T-helper 1 cell (primary cell): ENCODE measurements around the gene DDT.
"Not testable (repeated sequence)": the region's sequence is repeated elsewhere in the genome, so short reads cannot be mapped to it uniquely, and the experiment has no call there.

ENCODE experiments used
- DNase-seq, 5 donors: peaks; one replicate each; pipeline ENCODE4 v3.0.0-alpha.2; 2012 to 2020

DDT gene

GRCh38 chr22:23989583-23990244, 15.5 kb upstream of the DDT start:
- DNase-seq = peak in 1 of 5 donors; percentile 0

GRCh38 chr22:23986538-23987178, 12.4 kb upstream of the DDT start:
- DNase-seq = not testable (repeated sequence)

GRCh38 chr22:23986089-23986488, 11.8 kb upstream of the DDT start:
- peak in 1 of 5 donors; percentile 0 for DNase-seq

GRCh38 chr22:23984430-23984829, 10.2 kb upstream of the DDT start:
- DNase-seq = peak in 3 of 5 donors; percentile 15 to 53 (median 16)

DNA sequence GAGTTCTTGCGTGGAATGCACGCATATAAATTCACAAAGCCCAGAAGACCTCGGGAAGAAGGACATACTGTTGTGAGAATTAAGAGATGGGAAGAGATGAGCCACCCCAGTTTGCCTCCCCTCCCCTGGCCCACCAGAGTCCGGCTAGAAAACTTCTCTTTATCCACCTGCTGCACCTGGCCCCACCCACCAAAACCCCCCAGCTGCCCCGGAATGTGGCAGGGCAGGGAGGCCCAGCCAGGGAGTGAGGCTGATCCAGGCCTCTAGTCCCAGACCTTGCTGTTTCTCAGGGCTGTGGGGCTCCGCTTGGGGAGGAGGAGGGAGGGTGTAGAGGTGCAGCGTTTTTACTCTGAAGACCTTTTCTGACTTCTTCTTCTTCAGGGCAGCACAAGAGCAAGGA, 6.3 kb upstream of the DDT start:
- DNase-seq = not testable (repeated sequence)

DNA sequence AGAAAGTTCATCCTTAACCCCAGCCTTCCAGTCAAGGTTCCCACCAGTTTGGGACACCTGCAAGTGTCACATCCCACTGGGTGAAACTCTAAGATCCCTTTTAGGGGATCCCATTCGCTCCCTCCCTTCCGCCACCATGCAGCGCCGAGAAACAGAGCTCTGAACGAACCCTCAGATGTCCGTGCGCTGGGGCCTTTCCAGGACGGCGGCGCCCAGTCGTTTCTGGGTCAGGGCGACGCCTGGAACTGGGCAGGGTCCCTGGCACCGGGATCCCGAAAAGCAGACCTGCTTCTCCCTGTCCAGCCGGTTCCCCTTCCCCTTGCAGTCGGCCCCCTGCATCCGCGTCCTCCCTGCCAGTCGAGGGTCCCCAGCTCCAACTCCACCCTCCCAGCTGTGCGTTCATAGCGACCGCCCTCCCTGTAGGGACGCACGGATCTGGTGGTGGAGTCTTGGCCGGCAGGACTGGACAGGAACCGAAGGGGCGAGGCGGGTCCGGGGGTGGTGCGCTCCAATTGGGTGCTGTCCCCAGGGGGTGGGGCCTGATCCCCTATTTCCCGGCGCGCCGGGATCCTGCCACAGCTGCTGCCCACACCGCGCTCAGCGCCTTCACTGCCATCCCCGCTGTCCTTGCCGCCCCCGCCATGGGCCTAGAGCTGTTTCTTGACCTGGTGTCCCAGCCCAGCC, 5.5 kb upstream of the DDT start, which contains the start of gene GSTT2:
TSS of gene GSTT2 (plus strand) at position 578 of the 684 bp plus-strand sequence.
- not testable (repeated sequence) for DNase-seq

DNA sequence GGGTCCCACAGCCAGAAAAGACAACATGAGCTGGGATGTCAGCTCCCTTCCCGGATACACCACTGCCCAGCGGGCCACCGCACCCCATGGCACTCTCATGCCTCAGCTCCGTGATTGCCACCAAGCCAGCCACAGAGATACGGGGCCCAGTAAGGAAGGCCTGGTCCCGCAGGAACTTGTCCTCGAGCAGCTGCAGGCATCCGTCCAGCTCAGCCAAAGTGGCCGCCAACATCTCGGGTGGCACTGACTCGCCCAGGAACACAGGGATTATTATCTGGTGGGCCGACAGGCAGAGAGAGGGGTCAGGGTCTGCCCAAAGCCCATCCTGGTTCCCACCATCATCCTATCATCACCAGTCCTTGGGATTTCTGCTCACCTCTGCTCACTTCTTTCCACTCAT, 3.1 kb upstream of the DDT start:
- DNase-seq = not testable (repeated sequence)

DNA sequence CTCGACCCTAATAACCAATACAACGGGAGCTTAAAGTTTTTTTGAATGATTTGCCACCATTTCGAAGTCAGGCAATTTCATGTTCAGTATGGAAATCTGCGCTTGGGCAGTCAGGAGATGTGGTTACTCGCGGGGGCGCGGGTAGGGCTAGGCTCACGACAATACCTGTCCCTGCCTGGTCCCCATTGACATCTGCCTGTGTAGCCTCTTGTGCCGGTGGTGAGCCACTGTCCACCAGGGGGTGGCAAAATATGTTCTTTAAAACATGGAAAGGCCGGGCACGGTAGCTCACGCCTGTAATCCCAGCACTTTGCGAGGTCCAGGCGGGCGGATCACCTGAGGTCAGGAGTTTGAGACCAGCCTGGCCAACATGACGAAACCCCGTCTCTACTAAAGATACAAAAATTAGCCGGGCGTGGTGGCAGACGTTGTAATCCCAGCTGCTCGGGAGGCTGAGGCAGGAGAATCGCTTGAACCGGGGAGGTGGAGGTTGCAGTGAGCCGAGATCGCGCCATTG, 653 bp upstream of the DDT start:
- DNase-seq = not testable (repeated sequence)

- DNase-seq = not testable (repeated sequence)
Observed at GRCh38 chr22:23971927-23972326, 2.3 kb downstream of the DDT start.

DNA sequence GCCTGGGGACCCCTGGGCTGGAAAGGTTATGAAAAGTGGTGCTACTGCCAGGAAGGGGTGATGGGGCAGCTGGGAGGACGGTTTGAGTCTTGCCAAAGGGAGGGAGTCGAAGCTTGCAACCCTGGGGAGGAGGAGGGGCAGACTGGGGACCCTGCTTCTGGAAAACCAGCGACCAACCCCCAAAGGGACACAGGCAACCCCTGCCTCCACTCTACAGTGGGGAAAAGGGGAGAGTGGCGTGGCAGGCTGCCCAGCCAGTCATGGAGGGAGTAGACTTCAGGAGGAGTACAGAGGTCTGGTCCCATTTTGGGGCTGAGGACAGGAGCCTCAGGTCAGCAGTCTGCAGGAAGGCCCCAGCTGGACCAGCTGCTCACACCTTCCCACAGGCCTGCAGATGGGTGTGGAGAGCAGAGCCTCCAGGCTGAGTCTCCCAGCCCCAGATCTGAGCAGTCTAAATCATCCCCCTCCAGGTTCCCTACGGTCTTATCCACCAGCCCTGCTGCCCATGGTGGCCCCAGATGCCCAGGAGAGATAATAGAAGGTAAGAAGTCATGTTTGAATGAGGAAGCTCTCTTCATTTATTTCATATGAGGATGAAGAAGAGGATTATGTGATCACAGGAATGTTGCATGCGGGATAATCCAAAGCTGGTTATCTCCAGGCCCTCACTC, 3.3 kb downstream of the DDT start:
- DNase-seq = no peak

- no peak for DNase-seq
Observed at GRCh38 chr22:23970201-23970641, 4.0 kb downstream of the DDT start.

DNA sequence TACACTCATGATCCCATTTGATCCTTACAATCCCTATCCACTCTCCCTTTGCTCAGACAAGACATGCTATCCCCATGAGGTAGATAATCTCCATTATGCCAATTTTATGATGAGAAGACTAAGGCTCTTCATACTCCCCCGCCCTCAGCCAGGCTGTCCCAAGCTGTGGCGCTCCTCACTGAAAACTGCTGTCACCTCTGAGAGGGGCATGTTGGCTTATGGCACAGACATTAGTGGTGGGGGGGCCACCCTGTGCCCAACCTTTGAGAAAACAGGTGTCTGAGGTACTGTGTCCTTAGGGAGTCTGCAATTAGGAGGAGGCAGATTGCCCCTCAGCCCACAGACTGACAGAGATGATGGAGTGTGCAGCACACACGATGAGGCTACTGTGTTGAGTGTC, 5.2 kb downstream of the DDT start:
- no peak for DNase-seq

DNA sequence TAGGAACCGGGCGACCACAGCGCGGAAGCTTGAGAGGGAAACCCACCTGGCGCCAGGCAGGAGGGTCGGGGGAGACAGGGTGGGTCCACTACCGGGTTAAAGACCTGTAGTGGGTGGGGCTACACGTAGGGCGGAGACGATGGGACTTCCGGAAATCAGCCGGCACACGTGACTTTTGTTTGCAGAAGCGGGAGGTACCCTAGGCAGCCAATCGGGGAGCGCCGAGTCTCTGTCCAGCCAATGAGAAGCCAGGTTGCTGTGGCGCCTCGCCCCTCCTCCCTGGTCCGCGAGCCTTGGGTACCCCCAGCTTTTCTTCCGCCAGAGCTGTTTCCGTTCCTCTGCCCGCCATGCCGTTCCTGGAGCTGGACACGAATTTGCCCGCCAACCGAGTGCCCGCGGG, 7.7 kb downstream of the DDT start, which contains the start of gene DDTL:
TSS of gene DDTL (plus strand) at position 321 of the 400 bp plus-strand sequence. CDS start at position 348, 27 bp downstream.
- not testable (repeated sequence) for DNase-seq

DNA sequence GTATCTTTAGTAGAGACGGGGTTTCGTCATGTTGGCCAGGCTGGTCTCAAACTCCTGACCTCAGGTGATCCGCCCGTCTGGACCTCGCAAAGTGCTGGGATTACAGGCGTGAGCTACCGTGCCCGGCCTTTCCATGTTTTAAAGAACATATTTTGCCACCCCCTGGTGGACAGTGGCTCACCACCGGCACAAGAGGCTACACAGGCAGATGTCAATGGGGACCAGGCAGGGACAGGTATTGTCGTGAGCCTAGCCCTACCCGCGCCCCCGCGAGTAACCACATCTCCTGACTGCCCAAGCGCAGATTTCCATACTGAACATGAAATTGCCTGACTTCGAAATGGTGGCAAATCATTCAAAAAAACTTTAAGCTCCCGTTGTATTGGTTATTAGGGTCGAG, 8.1 kb downstream of the DDT start:
- DNase-seq = not testable (repeated sequence)

DNA sequence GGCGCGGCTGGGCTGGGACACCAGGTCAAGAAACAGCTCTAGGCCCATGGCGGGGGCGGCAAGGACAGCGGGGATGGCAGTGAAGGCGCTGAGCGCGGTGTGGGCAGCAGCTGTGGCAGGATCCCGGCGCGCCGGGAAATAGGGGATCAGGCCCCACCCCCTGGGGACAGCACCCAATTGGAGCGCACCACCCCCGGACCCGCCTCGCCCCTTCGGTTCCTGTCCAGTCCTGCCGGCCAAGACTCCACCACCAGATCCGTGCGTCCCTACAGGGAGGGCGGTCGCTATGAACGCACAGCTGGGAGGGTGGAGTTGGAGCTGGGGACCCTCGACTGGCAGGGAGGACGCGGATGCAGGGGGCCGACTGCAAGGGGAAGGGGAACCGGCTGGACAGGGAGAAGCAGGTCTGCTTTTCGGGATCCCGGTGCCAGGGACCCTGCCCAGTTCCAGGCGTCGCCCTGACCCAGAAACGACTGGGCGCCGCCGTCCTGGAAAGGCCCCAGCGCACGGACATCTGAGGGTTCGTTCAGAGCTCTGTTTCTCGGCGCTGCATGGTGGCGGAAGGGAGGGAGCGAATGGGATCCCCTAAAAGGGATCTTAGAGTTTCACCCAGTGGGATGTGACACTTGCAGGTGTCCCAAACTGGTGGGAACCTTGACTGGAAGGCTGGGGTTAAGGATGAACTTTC, 13.0 kb downstream of the DDT start, which contains the start of gene GSTT2B:
TSS of gene GSTT2B (minus strand) at position 112 of the 688 bp plus-strand sequence. CDS start at position 48, 64 bp downstream.
- not testable (repeated sequence) for DNase-seq

- peak; percentile 29 to 77 (median 58) for DNase-seq
Observed at GRCh38 chr22:23956301-23956900, 17.8 kb downstream of the DDT start.

- DNase-seq = not testable (repeated sequence)
Observed at GRCh38 chr22:23955886-23956285, 18.4 kb downstream of the DDT start.

DNA sequence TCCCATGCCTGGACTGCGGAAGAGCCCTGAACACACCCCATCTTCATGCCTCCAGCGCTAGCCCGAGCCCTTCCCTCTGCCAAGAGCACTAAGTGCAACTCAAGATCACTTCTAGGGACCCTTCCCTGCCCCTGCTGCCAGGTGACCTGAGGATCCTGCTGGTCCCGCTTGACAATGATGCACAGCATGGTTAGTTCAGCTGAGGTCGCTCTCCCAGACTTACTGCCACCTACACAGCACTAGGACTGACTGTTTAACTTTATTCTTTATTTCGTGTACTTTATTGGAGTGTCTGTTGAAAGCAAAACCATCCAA, 19.3 kb downstream of the DDT start:
- not testable (repeated sequence) for DNase-seq

- DNase-seq = not testable (repeated sequence)
Observed at GRCh38 chr22:23954193-23954990, 19.8 kb downstream of the DDT start.

DNA sequence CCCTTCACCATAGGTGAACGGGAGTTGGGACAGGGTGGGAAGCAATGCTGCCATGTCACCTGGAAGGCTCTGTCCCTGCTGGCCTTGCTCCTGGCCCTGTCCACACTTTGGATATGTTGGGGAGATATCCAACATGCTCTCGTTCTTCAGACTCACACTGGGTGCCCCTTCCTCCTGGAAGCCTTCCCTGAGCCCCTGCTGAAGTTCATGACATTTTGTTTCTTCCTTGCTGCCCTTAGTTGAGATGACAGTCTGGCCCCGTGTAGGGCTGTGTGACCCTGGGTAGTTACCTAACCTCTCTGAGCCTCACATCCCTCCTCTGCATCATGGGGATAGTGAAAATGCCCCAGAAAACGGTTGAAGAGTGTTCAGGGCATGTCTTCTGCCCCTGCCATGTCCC, 20.8 kb downstream of the DDT start:
- DNase-seq = not testable (repeated sequence)
